K562 (cell line): ENCODE measurements around the gene ARHGAP29.

Experiments used
- CBX5 ChIP-seq: IDR thresholded peaks from 2 replicates; pipeline ENCODE4 v1.6.1; 2014; ENCODE audit warnings: low read depth, borderline replicate concordance
- E2F3 ChIP-seq: fragments of 250-450 bp; sonication (Bioruptor Pico); IDR thresholded peaks from 2 replicates; pipeline ENCODE4 v1.4.0; 2020; ENCODE audit warnings: mild to moderate bottlenecking
- EGR1 ChIP-seq: fragments of 450-650 bp; conservative IDR thresholded peaks from 2 replicates; pipeline ENCODE4 v1.6.1; 2017; ENCODE audit warnings: mild to moderate bottlenecking
- HMGN3 ChIP-seq: IDR thresholded peaks from 2 replicates; pipeline ENCODE4 v1.6.1; 2011; ENCODE audit warnings: borderline replicate concordance, low read depth, mild to moderate bottlenecking, mixed read lengths, low read length; ENCODE audit not compliant: insufficient read length; ENCODE audit errors: extremely low read depth
- SP2 ChIP-seq: IDR thresholded peaks from 2 replicates; pipeline ENCODE4 v1.6.1; 2011; ENCODE audit warnings: mild to moderate bottlenecking, low read depth, low read length, moderate library complexity; ENCODE audit not compliant: poor library complexity, severe bottlenecking; ENCODE audit errors: extremely low read depth
- ZNF263 ChIP-seq: sonication (generic); formaldehyde crosslinking; IDR thresholded peaks from 2 replicates; pipeline ENCODE4 v1.8.0; 2022; ENCODE audit warnings: mild to moderate bottlenecking, missing genetic modification reagents, borderline replicate concordance
- ZNF766 ChIP-seq: fragments of 200-800 bp; sonication (Bioruptor generic); conservative IDR thresholded peaks from 2 replicates; pipeline ENCODE4 v1.6.1; 2016; ENCODE audit warnings: missing genetic modification characterization, missing compliant biosample characterization
- ZNF830 ChIP-seq: fragments of 250-450 bp; sonication (Bioruptor Pico); IDR thresholded peaks from 2 replicates; pipeline ENCODE4 v1.5.0; 2021; ENCODE audit warnings: mild to moderate bottlenecking
- TF ChIP-seq, protein P1 (sequence below), 3 experiments: IDR thresholded peaks in 2 of 3; conservative IDR thresholded peaks in 1 of 3; 2 replicates each; pipeline ENCODE4 v1.5.1; 2011 to 2012; ENCODE audit warnings: low read length in 3 of 3, mild to moderate bottlenecking in 3 of 3, control low read depth in 2 of 3, improper control_type of control experiment in 1 of 3, inconsistent platforms in 1 of 3, low read depth in 1 of 3, mixed read lengths in 1 of 3, moderate library complexity in 1 of 3; ENCODE audit not compliant: insufficient read depth in 2 of 3

DNA sequence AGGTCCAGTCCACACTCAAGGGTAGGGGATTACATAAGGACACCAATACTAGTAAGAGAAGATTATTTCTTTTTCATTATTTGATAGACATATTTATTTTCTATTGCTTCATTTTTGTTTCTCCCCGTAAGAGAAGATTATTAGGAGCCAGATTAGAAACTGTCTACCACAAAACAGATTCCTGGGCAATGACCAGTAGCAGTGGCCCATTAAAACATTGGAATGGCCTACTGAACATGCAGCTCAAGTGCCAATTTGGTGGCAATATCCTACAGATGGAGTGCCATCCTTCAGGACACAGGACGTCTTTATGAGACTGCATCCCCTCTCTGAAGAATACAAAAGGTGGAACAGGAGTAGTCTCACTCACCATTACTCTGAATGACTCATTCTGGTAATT is 34.0 kb upstream of the ARHGAP29 start:
- TF ChIP-seq EGR1: no peak
- TF ChIP-seq ZNF830 (CRISPR knock-in tag): no peak
- TF ChIP-seq HMGN3: no peak
- TF ChIP-seq, protein P1, sequence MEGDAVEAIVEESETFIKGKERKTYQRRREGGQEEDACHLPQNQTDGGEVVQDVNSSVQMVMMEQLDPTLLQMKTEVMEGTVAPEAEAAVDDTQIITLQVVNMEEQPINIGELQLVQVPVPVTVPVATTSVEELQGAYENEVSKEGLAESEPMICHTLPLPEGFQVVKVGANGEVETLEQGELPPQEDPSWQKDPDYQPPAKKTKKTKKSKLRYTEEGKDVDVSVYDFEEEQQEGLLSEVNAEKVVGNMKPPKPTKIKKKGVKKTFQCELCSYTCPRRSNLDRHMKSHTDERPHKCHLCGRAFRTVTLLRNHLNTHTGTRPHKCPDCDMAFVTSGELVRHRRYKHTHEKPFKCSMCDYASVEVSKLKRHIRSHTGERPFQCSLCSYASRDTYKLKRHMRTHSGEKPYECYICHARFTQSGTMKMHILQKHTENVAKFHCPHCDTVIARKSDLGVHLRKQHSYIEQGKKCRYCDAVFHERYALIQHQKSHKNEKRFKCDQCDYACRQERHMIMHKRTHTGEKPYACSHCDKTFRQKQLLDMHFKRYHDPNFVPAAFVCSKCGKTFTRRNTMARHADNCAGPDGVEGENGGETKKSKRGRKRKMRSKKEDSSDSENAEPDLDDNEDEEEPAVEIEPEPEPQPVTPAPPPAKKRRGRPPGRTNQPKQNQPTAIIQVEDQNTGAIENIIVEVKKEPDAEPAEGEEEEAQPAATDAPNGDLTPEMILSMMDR (IDR thresholded peaks at IDR 0.05 in 2 of 3, conservative IDR thresholded peaks at IDR 0.05 in 1 of 3; ENCODE audit: insufficient read depth in 2 of 3, low read depth in 1 of 3, low read length in 3 of 3): no peak
- TF ChIP-seq CBX5: no peak
- TF ChIP-seq ZNF766 (CRISPR knock-in tag): no peak
- no peak for TF ChIP-seq ZNF263 (CRISPR knock-in tag)
- TF ChIP-seq SP2: no peak
- TF ChIP-seq E2F3 (CRISPR knock-in tag): no peak
